ENCODE data around the gene OR52N2.

The OR52N2 gene

DNA sequence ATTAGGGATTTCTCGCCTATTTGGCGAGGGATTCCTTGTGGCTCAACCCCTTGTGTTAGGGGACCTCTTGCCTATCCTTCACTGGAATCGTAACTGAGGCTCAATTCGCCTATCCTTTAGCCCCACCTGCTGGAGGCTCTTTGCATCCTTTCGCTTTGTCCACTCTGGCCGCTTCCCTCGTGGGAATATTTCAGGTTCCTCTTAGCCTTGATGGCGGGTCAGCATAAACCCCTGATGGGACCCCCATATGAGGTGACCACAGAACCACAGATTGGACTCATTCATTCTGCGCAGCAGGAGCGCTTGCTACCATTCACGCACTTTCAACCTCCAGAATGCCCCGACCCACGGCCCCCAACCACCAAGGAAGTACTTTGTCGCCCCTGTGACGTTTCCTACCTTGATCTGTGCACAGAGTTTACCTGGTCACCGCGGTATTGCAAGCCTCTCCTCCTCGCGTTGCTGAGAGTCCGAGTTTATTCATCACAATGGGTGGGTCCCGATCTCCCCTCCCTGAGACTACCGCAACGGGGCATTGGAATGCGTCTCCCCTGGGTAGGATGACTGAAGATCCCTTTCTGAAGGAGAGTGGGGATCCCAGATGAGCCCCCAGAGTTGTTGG is at the start of gene OR52N2:
OR52N2 (plus strand) TSS at position 425 of the 622 bp plus-strand sequence. CDS start 11,412 bp downstream, outside the sequence.
- DNase-seq, result peak; percentile 61

DNA sequence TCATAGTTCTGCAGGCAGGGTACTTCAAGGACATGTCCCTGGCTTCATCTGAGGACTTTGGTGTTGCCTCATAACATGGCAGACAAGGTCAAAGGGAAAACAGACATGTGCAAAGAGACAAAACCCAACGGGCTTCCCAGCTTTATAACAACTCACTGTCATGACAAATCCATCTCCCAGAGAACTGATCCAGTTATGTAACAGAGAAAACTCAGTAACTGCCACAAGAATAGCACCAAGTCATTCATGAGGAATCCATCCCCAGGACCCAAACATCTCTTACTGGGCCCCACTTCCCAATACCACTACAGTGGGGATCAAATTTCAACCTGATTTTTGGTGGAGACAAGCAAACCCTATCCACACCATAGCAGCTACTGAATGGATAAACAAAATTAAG is 41.7 kb upstream of the OR52N2 start:
- DNase-seq, result no peak

DNA sequence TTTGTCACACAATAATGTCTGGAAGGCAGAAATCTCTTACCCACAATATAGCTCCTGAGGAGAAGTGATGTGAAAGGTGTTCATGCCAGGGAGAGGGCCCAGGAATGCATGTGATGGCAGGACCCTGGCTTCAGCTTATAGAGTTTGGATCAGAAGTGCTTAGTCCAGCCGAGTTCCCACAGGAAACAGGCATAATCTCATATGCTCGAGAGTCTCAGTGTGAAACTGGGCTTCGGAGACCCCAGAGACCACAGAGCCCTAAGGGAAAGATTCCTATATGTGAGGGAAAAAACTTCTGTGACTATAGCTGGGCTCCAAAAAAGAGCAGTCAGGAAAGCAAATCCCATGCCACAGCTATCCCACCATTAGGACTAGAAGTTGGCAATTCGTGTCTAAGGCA is 25.5 kb upstream of the OR52N2 start, which contains the start of gene OR52N5:
OR52N5 (minus strand) TSS at position 101 of the 400 bp plus-strand sequence. CDS start 4,721 bp downstream, outside the sequence.
- DNase-seq, result no peak

DNA sequence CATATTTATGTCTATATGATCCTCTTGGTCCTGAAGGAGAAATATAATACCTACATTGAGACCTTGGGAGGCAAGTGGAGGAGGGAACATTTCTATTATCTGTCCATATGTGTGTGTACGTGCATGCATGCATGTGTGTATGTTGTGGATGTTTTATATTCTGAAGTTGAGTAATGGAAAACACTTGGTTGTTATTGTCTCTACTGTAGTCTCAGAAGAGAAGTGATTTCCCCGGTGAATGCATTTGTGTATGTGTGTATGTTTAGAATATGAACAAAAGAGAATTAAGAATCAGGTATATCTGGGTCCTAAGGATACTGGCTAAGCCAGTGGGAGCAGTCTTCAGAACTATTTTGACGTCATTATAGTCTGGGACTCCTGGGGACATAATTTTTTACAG is 17.6 kb upstream of the OR52N2 start, which contains the start of gene OR52N1:
OR52N1 (minus strand) TSS at position 101 of the 400 bp plus-strand sequence. CDS start 2,449 bp downstream, outside the sequence.
- DNase-seq, result no peak

DNA sequence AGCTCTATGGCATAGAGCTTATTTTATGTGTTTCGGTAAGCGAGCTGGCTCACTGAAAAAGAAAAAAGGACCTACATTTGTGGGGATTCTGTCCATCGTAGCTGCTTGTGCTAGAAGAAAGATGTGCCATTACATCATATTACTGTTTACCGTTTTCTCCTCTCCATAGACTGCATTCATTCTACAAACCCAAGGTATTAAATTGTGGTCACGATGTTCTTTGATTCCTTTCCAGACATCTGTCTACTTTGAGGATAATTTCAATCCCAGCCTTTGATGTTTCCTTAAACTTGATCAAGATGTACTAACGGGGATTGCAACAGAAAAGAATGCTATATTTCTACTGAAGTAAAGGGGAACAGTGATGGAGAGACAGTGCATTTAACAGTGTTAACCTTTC is 12.2 kb upstream of the OR52N2 start:
- DNase-seq, result no peak

DNA sequence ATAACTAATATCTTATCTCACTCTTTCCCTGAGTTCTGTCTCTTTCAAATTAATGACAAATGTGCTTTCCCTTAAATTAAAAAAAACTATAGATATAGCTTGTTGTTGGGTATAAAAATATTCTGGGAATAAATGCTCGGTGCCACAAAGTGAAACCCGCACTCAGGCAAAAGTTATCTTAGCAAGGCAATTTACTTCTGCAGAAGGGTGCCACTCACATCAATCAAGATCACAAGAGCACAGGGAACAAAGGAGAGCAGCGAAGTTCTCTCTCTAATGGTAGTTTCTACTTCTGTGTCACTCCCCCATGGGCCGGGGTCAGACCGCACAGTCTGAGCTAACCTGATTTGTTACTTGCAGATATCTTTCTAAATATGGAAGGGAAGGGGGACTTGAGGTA is 4.7 kb upstream of the OR52N2 start:
- no peak for DNase-seq

DNA sequence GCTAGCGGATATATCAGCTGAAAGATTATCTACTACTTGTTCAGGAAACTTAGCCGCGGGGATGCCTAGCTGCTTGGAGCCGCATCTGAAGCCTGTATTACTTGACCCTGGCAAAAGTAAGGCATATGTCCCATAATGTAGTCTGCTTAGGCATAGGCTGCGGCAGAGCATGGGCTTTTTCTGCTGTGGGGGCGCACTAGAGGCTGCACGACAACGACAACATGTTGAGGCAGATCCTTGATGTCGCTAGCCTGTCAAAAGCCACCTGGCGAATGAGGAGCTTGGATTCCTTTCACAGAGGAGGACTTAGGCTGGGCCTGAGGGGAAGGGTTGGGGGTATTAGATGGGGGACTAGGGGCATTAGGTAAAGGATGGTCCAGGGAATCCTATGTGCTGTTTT is 1.1 kb upstream of the OR52N2 start:
- no peak for DNase-seq

DNA sequence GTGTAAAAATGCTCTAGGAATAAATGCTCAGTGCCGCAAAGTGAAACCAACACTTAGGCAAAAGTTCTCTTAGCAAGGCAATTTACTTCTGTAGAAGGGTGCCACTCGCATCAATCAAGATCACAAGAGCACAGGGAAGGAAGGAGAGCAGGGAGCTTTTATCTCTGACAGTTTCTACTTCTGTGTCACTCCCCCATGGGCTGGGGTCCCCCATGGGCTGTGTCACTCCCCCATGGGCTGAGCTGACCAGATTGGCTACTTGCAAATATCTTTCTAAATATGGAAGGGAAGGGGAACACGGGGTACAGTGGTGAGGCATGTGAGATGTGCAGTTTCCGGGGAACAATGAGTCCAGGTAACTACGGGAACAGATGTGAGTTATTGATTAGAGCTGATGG is 397 bp downstream of the OR52N2 start:
- no peak for DNase-seq

DNA sequence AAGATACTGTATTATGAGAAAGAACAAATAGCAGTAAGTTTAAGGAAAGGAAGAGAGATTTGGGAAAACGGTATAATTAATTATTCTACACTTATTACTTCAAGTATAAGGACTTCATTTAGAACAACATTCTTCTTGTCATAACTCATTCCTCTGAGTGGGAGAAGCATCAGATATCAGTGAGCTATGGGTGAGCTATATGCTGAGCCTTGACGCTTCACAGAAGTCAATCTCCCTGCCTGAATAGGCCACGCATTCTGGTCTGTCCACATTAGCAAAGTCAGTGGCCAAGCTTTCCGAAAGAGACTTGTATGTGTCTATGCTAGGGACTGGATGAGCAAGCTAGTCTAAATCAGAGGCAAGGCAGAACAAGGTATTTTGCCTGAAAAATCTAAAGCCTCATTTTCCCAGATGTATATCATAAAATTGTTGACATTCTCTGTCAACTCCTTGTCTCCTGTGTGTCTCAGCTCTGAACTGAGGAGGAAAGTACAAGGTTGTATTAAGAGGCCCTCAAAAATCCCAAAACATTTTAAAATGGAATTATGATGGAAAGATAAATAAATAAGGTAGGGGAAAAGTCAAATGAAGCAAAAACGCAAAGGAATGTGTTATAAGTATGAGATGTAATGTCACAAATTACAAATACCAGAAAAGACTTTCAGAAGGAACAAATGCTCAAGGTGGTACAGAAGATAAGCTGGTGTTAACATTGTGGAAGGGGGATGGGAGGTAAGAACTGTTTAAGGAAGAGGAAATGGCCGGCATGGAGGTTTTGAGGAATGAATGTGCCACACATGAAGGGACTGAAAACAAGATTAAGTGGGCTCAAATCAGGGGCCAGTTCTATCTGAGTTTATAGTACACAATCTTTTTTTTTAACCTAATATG is 1.4 kb downstream of the OR52N2 start:
- DNase-seq, result no peak

DNA sequence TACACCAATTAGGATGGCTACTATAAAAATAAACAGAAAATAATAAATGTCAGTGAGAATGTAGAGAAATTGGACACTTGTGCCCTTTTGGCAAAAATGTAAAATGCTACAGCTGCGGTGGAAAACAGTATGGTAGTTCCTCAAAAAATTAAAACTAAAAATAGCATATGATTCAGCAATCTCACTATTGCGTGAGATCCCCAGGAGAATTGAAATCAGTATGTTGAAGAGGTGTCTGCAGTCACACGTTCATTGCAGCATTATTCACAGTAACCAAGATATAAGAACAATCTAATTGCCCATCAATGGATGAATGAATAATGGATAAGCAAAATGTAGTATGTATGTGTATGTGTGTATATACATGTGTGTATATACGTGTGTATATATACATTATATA is 6.8 kb downstream of the OR52N2 start:
- no peak for DNase-seq

DNA sequence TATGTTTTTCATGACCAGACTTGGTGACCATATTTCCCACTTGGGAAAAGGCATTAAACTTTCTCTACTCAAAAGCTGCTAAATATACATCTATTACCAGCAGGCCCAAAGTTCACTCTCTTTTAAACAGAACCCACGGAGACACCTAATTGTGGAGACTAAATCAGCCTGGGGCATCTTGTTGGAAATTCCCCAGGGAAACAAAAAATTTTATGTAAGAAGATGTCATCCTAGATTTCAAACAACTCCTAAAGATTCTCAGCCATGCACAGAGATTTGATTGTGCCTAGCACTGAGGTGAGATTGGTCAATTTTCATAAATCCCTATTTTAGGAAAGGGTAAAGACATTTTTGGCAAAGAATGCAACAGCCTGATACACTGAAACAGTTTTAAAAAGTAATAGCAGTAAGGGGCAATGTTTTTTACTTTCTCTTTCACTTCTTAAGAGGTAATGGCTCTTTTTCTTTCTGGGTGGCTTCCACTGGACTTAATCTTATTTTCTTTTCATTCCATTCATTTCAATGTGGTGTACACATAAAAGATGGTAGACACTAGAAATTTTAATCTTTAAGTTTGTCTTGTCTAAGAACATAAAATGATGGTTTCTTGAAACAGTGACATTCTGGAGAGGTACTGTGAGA is 9.6 kb downstream of the OR52N2 start:
- no peak for DNase-seq

DNA sequence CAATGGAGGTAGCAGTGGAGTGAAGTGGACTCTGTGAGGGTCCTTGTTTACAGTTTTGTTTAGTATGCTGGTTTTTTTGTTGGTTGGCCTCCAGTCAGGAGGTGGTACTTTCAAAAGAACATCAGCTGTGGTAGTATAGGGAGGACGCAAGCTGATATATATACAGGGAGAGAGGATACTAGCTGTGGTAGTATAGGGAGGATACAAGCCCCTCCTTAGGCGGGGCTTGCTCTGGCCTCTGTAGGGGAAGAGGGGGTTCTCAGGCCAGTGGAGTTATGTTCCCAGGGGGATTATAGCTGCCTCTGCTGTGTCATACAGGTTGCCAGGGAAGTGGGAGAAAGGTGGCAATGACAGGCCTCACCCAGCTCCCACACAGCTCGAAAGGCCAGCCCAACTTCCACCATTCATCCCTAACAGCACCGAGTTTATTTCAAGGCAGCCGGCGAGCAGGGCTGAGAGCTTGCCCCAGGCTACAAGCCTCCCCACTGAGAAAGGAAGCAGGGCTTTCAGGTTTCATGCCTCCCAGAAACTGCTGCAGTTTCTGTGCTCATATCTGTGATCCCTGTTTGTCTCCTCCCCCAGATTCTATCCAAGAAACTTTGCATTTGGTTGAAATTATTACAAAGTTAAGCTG is 22.6 kb downstream of the OR52N2 start:
- no peak for DNase-seq

DNA sequence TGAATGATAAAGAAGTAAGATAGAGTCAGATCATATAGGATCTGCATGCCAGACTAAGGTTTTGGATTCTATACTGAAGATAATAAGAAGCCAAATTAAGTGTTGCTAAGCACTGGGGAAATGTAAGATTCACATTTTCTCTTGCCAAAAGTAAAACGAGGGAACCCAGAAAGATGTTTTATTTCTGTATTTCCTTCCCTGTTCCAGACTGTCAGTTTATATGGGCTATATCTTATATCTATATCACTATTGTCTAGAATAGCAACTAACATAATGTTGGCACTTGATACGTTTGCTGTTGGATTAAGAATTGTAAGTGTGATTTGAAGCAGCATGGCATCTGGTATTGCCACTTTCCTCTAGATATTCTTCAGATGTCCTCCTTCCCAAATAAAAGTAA is 24.7 kb downstream of the OR52N2 start:
- DNase-seq, result no peak

DNA sequence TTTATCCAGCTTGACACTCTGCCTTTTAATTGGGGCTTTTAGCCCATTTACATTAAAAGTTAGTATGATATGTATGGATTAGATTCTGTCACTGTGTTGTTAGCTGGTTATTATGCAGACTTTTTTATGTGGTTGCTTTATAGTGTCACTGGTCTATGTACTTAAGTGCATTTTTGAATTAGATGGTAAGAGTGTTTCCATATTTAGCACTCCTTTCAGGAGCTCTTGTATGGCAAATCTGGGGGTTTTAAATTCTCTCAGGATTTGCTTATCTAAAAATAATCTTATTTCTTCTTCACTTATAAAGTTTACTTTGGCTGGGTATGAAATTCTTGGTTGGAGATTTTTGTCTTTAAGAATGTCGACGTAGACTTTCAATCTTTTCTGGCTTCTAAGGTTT is 29.0 kb downstream of the OR52N2 start:
- DNase-seq, result no peak

DNA sequence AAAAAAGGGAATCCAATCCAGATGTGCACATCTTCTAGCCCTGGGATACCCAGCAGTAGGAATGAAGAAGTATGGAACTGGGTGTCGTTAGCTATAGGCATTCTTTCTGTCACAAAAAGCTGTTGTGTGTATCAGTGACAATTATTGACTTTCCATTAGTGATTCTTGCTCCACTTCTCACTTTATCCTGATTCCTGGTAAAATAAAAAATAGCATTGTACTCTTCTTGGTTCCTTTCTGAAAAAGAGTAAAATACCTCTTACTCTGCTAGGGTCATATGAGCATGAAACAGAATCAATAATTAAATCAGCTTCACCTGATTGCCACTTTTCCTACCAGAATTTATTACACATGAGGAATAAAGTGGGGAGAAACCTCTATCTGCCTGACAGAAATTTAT is 33.1 kb downstream of the OR52N2 start, which contains the start of gene OR52E6:
OR52E6 (minus strand) TSS at position 101 of the 400 bp plus-strand sequence; CDS start at position 101, 0 bp downstream.
- DNase-seq, result no peak

DNA sequence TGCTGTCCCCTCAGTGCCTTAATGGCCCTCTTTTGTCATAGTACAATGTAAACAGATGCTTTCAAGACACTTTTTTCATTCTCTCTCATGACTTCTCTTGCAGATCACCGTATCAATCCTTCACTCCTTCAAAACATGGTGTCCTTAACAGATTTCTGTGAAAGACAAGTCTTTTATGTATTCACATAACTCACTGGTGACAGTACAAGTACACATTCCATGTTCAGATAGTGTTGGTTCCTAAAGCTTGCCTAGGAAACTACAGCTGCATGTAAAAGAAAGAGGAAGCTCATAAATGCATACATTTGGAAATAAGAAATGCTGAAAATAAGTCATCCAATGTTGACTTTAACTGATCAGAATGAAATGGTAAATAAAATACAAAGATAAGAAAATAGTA is 38.0 kb downstream of the OR52N2 start:
- no peak for DNase-seq

DNA sequence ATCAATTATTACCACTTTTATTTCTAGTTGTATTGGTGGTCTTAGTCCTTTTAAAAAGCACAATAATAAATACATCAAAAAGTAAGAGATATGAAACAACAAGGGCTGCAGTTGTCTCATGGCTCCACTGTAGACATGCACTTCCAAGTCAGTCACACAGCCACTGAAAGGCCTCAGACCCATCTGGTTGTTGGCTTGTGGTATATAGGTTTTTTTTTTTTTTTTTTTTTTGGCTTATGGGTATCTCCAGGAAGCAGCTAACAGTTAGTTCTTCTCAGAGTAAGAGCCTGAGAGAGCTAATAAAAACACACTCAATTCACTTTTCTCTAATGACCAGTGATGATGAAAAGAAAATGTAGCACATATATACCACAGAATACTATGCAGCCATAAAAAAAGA is 39.0 kb downstream of the OR52N2 start:
- no peak for DNase-seq

DNA sequence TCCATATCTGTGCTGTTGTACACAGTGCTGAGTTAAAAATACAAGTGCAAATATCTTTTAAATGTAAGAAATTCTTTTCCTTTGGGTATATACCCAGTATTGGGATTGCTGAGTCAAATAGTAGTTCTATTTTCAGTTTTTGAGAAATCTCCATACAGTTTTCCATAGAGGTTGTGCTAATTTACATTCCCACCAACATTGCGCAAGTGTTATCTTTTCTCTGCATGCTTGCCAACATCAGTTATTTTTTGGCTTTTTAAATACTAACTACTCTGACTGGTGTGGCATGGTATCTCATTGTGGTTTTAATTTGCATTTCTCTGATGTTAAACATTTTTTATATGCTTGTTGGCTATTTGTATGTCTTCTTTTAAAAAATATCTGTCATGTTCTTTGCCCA is 42.3 kb downstream of the OR52N2 start:
- DNase-seq, result no peak

DNA sequence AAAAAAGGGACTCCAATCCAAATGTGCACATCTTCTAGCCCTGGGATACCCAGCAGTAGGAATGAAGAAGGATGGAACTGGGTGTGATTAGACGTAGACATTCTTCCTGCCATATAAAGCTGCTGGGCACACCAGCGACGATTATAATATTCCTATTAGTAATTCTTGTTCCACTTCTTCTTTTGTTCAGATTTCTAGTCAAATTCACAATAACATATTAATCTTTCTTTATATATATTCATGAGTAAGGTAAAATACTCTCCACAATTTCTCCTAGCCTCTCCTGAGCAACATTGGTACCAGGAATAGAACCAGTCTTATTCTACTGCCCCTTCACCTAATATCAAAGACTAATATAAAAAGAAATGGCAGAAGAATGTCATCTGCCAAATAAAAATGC is 48.9 kb downstream of the OR52N2 start, which contains the start of gene OR52E8:
OR52E8 (minus strand) TSS at position 101 of the 400 bp plus-strand sequence; CDS start at position 101, 0 bp downstream.
- DNase-seq, result no peak

DNA sequence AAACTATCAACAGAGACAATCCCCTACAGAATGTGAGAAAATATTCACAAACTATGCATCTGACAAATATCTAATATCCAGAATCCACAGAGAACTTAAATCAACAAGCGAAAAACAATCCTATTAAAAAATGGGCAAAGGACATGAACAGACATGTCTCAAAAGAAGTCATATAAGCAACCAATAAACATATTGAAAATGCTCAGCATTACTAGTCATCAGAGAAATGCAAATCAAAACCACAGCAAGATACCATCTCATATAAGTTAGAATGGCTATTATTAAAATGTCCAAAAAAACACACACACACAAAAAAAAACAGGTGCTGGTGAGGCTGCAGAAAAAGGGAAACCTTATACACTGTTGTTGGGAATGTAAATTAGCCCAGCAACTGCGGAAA is 57.1 kb downstream of the OR52N2 start:
- no peak for DNase-seq

All from stimulated activated CD4-positive, alpha-beta T cell treated with anti-CD3 and anti-CD28 coated beads, Interleukin-4, amount 100 ng/mL, for 1 hour (primary cell).